Keratinocyte (primary cell): ENCODE results near the gene CEBPG.

Experiments used
- EZH2 ChIP-seq: IDR thresholded peaks from one replicate; pipeline ENCODE4 v1.6.1; 2012; ENCODE audit warnings: inconsistent platforms, mild to moderate bottlenecking, low read length, moderate library complexity
- TF ChIP-seq, protein P1 (sequence below), 3 experiments: IDR thresholded peaks in 1 of 3; conservative IDR thresholded peaks in 1 of 3; optimal IDR thresholded peaks in 1 of 3; 2 replicates in 2 of 3; 3 replicates in 1 of 3; pipeline versions ENCODE3 to v1.5.1; 2011; ENCODE audit warnings: low read length in 3 of 3, mild to moderate bottlenecking in 3 of 3, moderate library complexity in 2 of 3, control low read depth in 1 of 3, inconsistent platforms in 1 of 3; ENCODE audit not compliant: insufficient read depth in 2 of 3; ENCODE audit errors: extremely low read depth in 1 of 3

- TF ChIP-seq, protein P1, sequence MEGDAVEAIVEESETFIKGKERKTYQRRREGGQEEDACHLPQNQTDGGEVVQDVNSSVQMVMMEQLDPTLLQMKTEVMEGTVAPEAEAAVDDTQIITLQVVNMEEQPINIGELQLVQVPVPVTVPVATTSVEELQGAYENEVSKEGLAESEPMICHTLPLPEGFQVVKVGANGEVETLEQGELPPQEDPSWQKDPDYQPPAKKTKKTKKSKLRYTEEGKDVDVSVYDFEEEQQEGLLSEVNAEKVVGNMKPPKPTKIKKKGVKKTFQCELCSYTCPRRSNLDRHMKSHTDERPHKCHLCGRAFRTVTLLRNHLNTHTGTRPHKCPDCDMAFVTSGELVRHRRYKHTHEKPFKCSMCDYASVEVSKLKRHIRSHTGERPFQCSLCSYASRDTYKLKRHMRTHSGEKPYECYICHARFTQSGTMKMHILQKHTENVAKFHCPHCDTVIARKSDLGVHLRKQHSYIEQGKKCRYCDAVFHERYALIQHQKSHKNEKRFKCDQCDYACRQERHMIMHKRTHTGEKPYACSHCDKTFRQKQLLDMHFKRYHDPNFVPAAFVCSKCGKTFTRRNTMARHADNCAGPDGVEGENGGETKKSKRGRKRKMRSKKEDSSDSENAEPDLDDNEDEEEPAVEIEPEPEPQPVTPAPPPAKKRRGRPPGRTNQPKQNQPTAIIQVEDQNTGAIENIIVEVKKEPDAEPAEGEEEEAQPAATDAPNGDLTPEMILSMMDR (optimal IDR thresholded peaks at IDR 0.05 in 1 of 3, IDR thresholded peaks at IDR 0.05 in 1 of 3, conservative IDR thresholded peaks at IDR 0.05 in 1 of 3; ENCODE audit: extremely low read depth in 1 of 3, insufficient read depth in 2 of 3, low read length in 3 of 3) = no peak
- TF ChIP-seq EZH2 = no peak
Measured at GRCh38 chr19:33384983-33385382, 11.5 kb downstream of the CEBPG start.
